KOPT-K1 (cell line): Measurements from ENCODE around the gene KDM2A.
"Not testable (repeated sequence)": the region's sequence is repeated elsewhere in the genome, so short reads cannot be mapped to it uniquely, and the experiment has no call there.

ENCODE experiments used
- H3K27ac ChIP-seq: fragments of 200-600 bp; sonication (generic); 2 replicates; pipeline ENCODE4 v1.5.1; 2016; ENCODE audit warnings: antibody characterized with exemption, mild to moderate bottlenecking, low read depth, low read length; ENCODE audit not compliant: poor library complexity, severe bottlenecking
- H3K36me3 ChIP-seq: fragments of 200-600 bp; sonication (generic); 2 replicates; pipeline ENCODE4 v1.5.1; 2017; ENCODE audit warnings: antibody characterized with exemption, mild to moderate bottlenecking, low read length, moderate library complexity; ENCODE audit not compliant: insufficient read depth
- H3K9me3 ChIP-seq: fragments of 200-600 bp; sonication (generic); 2 replicates; pipeline ENCODE4 v1.5.1; 2017; ENCODE audit warnings: antibody characterized with exemption, low read length, mild to moderate bottlenecking; ENCODE audit not compliant: insufficient read depth, poor library complexity, severe bottlenecking

KDM2A gene

DNA sequence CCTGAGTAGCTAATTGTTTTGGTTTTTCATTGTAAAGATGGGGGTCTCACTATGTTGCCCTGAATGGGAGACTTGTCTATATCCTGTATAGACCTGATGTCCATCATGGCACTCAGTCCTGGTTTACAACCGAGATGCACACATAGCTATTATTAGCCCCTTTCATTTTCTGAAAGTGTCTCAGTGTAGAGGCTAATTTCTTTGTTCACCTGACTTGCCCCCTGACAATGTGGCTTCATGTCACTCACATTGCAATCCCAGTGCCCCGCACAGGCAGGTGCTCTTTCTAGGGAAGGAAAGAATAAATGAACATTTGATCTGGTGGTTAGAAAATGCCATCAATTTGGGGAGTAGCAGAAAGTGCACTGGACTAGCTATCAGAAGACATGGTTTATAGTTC is 13.1 kb upstream of the KDM2A start:
- Histone ChIP-seq H3K27ac (no peak overlapping the region), H3K36me3 (no peaks in the 10 kb centered on the region)

GRCh38 chr11:67111261-67111660 is 7.8 kb upstream of the KDM2A start:
- Histone ChIP-seq H3K27ac (no peak overlapping the region), H3K9me3 (no peaks in the 10 kb centered on the region), H3K36me3 (no peaks in the 10 kb centered on the region)

More for the DNA sequence above, 13.1 kb upstream of the KDM2A start:
- no peaks in the 10 kb centered on the region for H3K9me3 ChIP-seq

GRCh38 chr11:67113231-67113721 is 5.8 kb upstream of the KDM2A start:
- Histone ChIP-seq H3K27ac (peak overlapping the region; percentile 30), H3K36me3 (no peaks in the 10 kb centered on the region), H3K9me3 (no peaks in the 10 kb centered on the region)

- Histone ChIP-seq H3K36me3 (no peaks in the 10 kb centered on the region), H3K27ac (no peak overlapping the region), H3K9me3 (no peaks in the 10 kb centered on the region)
These were observed 4.7 kb upstream of the KDM2A start for GRCh38 chr11:67114275-67114896.

DNA sequence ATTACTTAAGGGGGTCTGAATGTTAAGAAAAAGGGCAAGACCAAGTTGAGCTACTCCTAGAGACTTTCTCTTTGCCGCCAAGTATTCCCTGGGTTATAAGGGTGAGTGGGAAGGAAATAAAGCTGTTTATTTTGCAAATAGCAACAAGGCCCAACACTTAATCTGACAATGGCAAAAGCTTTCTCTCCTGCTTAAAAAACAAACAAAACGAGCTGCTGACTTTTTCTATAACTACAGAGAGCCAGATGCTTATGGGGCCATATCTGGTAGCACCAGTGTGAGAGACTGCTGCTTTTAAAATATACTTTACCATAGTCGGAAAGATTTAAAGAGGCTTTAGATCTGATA is 2.3 kb upstream of the KDM2A start:
- H3K27ac ChIP-seq, result no peak overlapping the region

DNA sequence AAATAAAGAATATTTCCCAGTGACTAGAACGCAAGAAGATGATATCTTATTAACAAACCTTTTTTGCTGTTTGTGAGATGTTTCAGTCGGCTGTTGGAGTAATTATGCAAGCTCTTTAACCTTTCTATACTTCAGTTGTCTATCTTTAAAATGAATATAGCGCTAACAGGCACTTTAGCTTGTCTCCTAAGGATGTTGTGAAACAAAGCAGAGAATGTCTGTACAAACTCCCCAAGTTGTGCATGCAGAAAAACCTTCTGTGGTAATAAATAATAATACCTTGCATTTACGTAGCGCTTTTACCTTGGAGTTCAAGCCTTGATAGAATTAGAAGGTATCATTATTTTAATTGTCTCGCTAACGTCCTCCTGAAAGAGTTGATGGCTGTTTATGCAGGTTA is 1.9 kb upstream of the KDM2A start:
- Histone ChIP-seq H3K9me3 (no peaks in the 10 kb centered on the region), H3K27ac (no peak overlapping the region), H3K36me3 (no peaks in the 10 kb centered on the region)

More for the DNA sequence above, 2.3 kb upstream of the KDM2A start:
- no peaks in the 10 kb centered on the region for H3K9me3 ChIP-seq
- H3K36me3 ChIP-seq, result no peaks in the 10 kb centered on the region

GRCh38 chr11:67117672-67118180 is 1.3 kb upstream of the KDM2A start:
- Histone ChIP-seq H3K9me3 (no peaks in the 10 kb centered on the region), H3K36me3 (peaks cover 1% of the 10 kb centered on the region; the same call in 1 of the 2 replicates), H3K27ac (peak overlapping the region; percentile 87)

GRCh38 chr11:67118181-67118766 is 789 bp upstream of the KDM2A start:
- Histone ChIP-seq H3K27ac (peak overlapping the region; percentile 87), H3K9me3 (no peaks in the 10 kb centered on the region), H3K36me3 (peaks cover 7% of the 10 kb centered on the region)

DNA sequence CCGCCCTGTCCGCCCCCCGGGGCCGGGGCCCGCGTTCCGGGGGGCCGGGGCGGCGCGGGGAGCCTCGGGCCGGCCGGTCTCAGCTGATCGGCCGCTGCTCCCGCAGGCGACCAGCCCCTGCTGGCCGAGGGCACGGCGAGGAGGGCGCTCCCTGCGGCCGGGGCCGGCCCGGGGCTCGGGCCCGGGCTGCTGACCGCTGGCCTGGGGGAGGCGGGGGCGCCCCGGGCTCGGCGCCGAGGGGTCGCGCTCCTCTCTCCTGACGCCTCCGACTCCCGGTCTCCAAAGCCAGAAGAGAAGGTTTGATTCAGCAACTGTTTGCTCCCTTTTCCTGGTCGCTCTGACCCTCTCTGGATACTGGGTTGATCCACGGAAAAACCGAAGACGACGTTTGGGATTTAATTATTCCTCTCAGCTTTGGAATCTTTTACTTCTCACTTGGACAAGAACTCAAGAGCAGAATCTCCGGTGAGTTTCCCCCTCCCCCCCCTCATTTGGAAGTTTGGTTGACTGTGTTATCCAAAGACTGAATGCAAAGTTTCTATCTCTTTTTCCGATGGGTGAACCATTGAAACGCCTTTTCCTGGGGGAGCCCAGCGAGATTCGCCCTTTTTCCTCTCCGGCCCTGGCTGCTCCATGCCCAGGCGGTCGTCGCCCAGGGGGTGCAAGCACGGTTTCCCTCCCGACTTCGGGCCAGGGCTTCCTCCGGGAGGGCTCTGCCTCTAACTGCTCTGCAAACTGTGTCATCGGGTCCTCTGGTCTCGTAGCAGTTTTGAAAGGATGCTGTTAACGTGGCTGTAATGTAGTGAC is 725 bp downstream of the KDM2A start:
- Histone ChIP-seq H3K9me3 (no peaks in the 10 kb centered on the region), H3K36me3 (peaks cover 21% of the 10 kb centered on the region), H3K27ac (peak overlapping the region; percentile 87)

DNA sequence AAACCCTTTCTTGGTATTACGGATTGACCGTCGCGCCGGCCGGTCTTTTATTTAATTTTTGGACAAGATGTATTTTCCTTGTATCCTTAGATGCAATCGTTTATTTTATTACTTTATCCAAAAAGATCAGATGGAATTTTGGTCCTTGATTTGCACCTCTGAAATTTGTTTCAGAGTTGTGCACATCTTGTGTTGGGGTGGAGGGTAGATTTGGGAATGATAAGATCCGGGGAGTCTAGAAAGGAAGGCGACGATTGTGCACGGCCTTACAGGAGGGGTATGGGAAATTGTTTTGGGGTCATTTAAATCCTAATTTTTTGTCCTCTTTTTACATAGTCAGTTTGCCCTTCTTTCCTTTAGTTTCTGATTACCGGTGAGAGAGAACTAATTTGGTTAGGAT is 1.4 kb downstream of the KDM2A start:
- Histone ChIP-seq H3K9me3 (no peaks in the 10 kb centered on the region), H3K27ac (peak overlapping the region; percentile 87), H3K36me3 (peaks cover 28% of the 10 kb centered on the region)

- H3K27ac ChIP-seq, result peak overlapping the region; percentile 87
- peaks cover 31% of the 10 kb centered on the region for H3K36me3 ChIP-seq
- no peaks in the 10 kb centered on the region for H3K9me3 ChIP-seq
These were observed 2.0 kb downstream of the KDM2A start for GRCh38 chr11:67120881-67121710.

- not testable (repeated sequence) for H3K27ac ChIP-seq
- peaks cover 55% of the 10 kb centered on the region for H3K36me3 ChIP-seq
These were observed 4.7 kb downstream of the KDM2A start for GRCh38 chr11:67123801-67124200.

GRCh38 chr11:67126243-67126642 is 7.2 kb downstream of the KDM2A start:
- peaks cover 78% of the 10 kb centered on the region for H3K36me3 ChIP-seq
- not testable (repeated sequence) for H3K27ac ChIP-seq

More at GRCh38 chr11:67123801-67124200, 4.7 kb downstream of the KDM2A start:
- H3K9me3 ChIP-seq, result not testable (repeated sequence)

DNA sequence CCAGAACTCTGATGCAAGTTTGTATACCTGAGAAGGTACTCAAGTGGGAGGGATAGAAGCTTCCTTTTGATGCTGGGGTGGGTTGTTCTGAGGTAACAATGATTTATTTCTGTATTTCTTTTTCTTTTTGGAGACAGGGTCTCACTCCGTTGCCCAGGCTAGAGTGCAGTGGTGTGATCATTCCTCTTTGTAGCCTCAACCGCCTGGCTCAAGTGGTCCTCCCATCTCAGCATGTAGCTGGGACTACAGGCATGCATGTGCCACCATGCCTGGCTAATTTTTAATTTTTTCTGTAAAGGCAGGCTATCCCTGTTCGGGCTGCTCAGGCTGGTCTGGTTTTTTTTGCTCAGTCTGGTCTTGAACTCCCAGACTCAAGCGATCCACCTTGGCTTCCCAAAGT is 7.9 kb downstream of the KDM2A start:
- no peak overlapping the region for H3K27ac ChIP-seq
- peaks cover 85% of the 10 kb centered on the region for H3K36me3 ChIP-seq
- no peaks in the 10 kb centered on the region for H3K9me3 ChIP-seq

More at GRCh38 chr11:67126243-67126642, 7.2 kb downstream of the KDM2A start:
- not testable (repeated sequence) for H3K9me3 ChIP-seq
